GM18867 (cell line): ENCODE results near the gene HS3ST4.

ENCODE experiments used
- ATAC-seq: cut with Tn5 transposase; IDR thresholded peaks from one replicate; pipeline ENCODE4 v1.9.1; 2021; ENCODE audit warnings: mild to moderate bottlenecking, moderate library complexity; ENCODE audit not compliant: unreplicated experiment

Gene HS3ST4

DNA sequence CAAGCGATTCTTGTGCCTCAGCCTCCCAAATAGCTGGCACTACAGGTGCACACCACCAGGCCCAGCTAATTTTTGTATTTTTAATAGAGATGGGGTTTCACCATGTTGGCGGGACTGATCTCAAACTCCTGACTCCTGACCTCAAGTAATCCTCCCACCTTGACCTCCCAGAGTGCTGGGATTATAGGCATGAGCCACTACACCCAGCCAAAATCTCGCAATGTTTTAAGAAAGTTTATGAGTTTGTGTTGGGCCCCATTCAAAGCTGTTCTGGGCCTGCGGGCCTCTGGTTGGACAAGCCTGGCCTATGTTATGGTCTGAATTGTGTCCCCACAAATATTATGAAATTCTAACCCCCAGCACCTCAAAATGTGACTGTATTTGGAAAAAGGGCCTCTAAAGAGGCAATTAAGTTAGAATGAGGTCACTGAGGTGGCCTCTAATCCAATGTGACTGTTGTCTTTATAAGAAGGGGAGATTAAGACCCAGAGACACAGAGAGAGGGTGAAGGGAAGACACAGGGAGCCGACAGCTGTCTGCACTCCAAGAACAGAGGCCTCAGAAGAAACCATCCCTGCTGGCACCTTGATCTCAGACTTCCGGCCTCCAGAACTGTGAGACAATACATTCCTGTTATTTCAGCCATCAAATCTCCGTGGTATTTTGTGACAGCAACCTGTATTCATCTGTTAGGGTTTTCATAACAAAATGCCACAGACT is 469.9 kb downstream of the HS3ST4 start:
- no peak for ATAC-seq

DNA sequence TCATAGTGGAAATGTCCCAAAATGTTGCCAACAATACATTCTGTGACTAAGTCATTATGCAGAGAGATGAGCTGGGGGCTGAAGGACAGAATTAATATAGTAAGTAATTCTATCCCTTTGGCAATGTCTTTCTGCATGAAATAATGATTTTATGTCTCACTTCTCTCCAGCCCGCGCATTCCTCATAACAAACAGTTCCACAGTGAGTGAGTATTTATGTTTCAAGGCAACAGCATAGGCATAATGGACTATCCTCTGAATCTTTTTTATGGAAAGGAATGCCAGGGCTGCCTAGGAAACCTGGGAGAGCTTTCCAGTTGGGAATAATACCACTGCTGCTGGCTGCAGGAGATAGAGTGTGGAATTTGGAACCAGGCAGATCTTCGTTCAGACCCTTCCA is 477.7 kb downstream of the HS3ST4 start:
- no peak for ATAC-seq

DNA sequence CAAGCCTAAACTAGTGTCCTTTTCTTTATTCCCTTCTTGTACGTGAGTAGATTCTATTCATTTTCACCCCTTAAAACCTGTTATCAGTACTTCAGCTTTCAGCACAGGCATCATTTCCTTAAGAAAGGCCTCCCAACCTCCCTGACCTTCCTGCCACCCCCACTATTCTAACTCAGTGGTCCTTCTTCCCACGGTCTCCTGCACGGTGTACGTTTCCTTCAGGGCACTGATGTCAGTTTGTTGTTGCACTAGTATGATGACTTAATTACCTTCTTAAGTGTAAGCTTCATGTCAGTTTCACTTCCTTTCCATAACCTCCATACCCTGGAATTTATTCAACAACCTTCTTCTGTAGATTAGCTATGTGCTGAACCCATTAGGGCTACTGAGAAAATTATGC is 484.2 kb downstream of the HS3ST4 start:
- no peak for ATAC-seq

- ATAC-seq, result no peak
These were observed 485.7 kb downstream of the HS3ST4 start for GRCh38 chr16:26177438-26177837.

GRCh38 chr16:26178298-26178697 is 486.5 kb downstream of the HS3ST4 start:
- no peak for ATAC-seq

GRCh38 chr16:26186091-26186615 is 494.4 kb downstream of the HS3ST4 start:
- no peak for ATAC-seq
